WTC11 (cell line): ENCODE results near the gene CDCA4.

Experiments
- ATF2 ChIP-seq: sonication (generic); formaldehyde crosslinking; IDR thresholded peaks from 2 replicates; pipeline ENCODE4 v1.8.1; 2022; ENCODE audit warnings: low read depth, missing genetic modification reagents, borderline replicate concordance
- CTCF ChIP-seq: fragments of 200-600 bp; IDR thresholded peaks from 2 replicates; pipeline ENCODE4 v1.8.0; 2022; ENCODE audit warnings: antibody characterized with exemption
- ERG ChIP-seq: fragments of 250-450 bp; sonication (Bioruptor Pico); IDR thresholded peaks from 2 replicates; pipeline ENCODE4 v1.8.0; 2021; ENCODE audit warnings: mild to moderate bottlenecking
- ESRRA ChIP-seq: sonication (generic); formaldehyde crosslinking; IDR thresholded peaks from 2 replicates; pipeline ENCODE4 v1.8.1; 2022; ENCODE audit warnings: mild to moderate bottlenecking, missing genetic modification reagents, borderline replicate concordance
- JUN ChIP-seq: sonication (generic); formaldehyde crosslinking; IDR thresholded peaks from 2 replicates; pipeline ENCODE4 v1.8.0; 2023; ENCODE audit warnings: mild to moderate bottlenecking, missing genetic modification reagents
- TF ChIP-seq, protein P1 (sequence below): fragments of 250-450 bp; sonication (Bioruptor Pico); IDR thresholded peaks from 2 replicates; pipeline ENCODE4 v1.9.0; 2021; ENCODE audit warnings: mild to moderate bottlenecking
- TF ChIP-seq, protein P2 (sequence below): sonication (generic); formaldehyde crosslinking; IDR thresholded peaks from 2 replicates; pipeline ENCODE4 v1.8.1; 2023; ENCODE audit warnings: mild to moderate bottlenecking, missing genetic modification reagents
- TF ChIP-seq, protein P3 (sequence below): sonication (generic); formaldehyde crosslinking; IDR thresholded peaks from 2 replicates; pipeline ENCODE4 v1.8.1; 2023; ENCODE audit warnings: mild to moderate bottlenecking, missing genetic modification reagents, moderate library complexity
- TF ChIP-seq, protein P4 (sequence below): sonication (generic); formaldehyde crosslinking; conservative IDR thresholded peaks from 2 replicates; pipeline ENCODE4 v1.8.1; 2022; ENCODE audit warnings: mild to moderate bottlenecking, missing genetic modification reagents

GRCh38 chr14:104994978-104995377 lies 25.9 kb downstream of the CDCA4 start:
- no peak for TF ChIP-seq ERG (CRISPR knock-in tag)
- TF ChIP-seq CTCF: no peak
- no peak for TF ChIP-seq ATF2 (CRISPR knock-in tag)
- TF ChIP-seq ESRRA: no peak
- TF ChIP-seq JUN (CRISPR knock-in tag): no peak
- TF ChIP-seq, protein P1, sequence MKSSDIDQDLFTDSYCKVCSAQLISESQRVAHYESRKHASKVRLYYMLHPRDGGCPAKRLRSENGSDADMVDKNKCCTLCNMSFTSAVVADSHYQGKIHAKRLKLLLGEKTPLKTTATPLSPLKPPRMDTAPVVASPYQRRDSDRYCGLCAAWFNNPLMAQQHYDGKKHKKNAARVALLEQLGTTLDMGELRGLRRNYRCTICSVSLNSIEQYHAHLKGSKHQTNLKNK: no peak
- TF ChIP-seq, protein P2, sequence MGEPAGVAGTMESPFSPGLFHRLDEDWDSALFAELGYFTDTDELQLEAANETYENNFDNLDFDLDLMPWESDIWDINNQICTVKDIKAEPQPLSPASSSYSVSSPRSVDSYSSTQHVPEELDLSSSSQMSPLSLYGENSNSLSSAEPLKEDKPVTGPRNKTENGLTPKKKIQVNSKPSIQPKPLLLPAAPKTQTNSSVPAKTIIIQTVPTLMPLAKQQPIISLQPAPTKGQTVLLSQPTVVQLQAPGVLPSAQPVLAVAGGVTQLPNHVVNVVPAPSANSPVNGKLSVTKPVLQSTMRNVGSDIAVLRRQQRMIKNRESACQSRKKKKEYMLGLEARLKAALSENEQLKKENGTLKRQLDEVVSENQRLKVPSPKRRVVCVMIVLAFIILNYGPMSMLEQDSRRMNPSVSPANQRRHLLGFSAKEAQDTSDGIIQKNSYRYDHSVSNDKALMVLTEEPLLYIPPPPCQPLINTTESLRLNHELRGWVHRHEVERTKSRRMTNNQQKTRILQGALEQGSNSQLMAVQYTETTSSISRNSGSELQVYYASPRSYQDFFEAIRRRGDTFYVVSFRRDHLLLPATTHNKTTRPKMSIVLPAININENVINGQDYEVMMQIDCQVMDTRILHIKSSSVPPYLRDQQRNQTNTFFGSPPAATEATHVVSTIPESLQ: no peak
- TF ChIP-seq, protein P3, sequence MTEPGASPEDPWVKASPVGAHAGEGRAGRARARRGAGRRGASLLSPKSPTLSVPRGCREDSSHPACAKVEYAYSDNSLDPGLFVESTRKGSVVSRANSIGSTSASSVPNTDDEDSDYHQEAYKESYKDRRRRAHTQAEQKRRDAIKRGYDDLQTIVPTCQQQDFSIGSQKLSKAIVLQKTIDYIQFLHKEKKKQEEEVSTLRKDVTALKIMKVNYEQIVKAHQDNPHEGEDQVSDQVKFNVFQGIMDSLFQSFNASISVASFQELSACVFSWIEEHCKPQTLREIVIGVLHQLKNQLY (CRISPR knock-in tag): no peak
- TF ChIP-seq, protein P4, sequence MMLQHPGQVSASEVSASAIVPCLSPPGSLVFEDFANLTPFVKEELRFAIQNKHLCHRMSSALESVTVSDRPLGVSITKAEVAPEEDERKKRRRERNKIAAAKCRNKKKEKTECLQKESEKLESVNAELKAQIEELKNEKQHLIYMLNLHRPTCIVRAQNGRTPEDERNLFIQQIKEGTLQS: no peak
